ENCODE measurements around the gene ADGRL1. TPM values are rescaled to one million over a fixed set of nuclear protein-coding genes. Genes with fewer than 3 reads are reported as not detected.
"Not testable (repeated sequence)": the region's sequence is repeated elsewhere in the genome, so short reads cannot be mapped to it uniquely, and the experiment has no call there.

ADGRL1 gene
- polyA plus RNA-seq (ENCODE audit: insufficient read length in 4 of 4): 10 to 100 TPM; 31.4 to 62.2 (median 48.9) TPM

DNA sequence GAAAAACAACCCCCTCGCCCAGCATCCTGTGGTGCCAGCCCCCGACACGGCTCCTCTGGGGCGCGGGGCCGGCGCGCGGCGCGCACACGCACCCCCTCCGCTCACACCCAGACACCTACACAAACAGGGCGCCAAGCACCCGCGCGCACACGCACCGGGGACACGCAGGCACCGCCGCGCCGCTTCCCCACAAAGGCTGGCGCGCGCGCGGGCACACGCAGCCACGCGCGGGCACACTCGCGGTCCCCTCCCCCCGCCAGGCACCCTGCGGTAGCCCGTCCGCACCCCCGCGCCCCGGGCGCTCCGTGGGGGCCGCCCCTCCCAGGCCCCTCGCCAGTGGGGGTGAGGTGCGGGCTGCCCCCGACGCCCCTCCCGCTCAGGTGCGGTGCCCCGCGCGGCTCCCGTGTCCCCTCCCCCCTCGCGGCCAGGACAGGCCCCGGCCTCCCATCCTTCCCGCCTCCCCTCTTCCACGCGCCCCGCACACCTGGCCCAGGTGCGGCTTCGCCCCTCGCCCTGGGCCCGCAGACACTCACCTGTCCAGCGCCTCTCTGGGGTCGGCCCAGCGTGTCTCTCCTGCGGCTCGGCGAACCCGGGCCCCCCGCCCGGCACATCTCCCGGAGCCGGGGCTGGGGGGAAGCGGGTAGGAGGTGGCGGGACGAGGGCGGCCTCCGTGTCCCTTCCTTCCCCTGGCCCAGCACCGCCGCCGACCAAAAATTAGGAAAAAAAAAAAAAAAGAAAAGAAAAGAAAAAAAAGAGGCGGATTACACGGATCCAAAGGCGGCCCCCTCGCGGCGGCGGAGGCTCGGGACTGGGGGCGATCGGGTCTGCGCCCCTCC is at the start of gene ADGRL1:
TSS of gene ADGRL1 (minus strand) at position 718 of the 836 bp plus-strand sequence. CDS start 22,567 bp downstream, outside the sequence.
- not testable (repeated sequence) for DNase-seq (ENCODE audit: low read depth in 4 of 4, low spot score in 2 of 4)

DNA sequence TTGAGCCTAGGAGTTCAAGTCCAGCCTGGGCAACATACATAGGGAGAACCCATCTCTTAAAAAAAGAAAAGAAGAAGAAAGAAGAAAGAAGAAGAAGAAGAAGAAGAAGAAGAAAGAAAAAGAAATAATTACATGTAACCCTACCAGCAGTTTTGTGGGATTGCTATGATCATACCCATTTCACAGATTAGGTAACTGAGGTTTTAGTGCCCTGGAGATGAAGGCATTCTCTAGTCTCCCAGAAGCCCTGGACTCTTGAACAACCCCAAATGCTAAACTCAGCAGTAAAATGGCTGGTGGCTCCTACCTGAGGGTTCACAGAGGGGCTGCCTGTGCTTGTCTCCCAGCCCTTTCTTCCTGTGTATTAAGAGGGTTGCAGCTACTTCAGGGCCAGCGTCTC is 49.3 kb upstream of the ADGRL1 start:
- DNase-seq (ENCODE audit: low read depth in 4 of 4, low spot score in 2 of 4): not testable (repeated sequence)

GRCh38 chr19:14253822-14254599 is 48.0 kb upstream of the ADGRL1 start:
- DNase-seq (ENCODE audit: low read depth in 4 of 4, low spot score in 2 of 4): not testable (repeated sequence)

GRCh38 chr19:14252136-14252535 is 46.2 kb upstream of the ADGRL1 start:
- not testable (repeated sequence) for DNase-seq (ENCODE audit: low read depth in 4 of 4, low spot score in 2 of 4)

- DNase-seq (ENCODE audit: low read depth in 4 of 4, low spot score in 2 of 4): no peak
These were observed 44.9 kb upstream of the ADGRL1 start for GRCh38 chr19:14250870-14251269.

DNA sequence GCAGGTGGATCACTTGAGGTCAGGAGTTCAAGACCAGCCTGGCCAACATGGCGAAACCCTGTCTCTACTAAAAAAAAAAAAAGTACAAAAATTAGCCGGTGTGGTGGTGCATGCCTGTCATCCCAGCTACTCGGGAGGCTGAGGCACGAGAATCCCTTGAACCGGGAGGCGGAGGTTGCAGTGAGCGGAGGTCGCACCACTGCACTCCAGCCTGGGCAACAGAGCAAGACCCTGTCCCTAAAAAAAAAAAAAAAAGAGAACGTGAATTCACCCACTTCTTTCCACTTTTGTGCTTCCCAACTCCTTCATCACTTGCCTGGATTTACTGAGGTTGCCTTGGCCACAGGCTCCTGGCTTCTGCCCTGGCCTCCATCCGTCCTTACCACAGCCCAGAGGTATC is 44.3 kb upstream of the ADGRL1 start:
- not testable (repeated sequence) for DNase-seq (ENCODE audit: low read depth in 4 of 4, low spot score in 2 of 4)

GRCh38 chr19:14249891-14250290 is 43.9 kb upstream of the ADGRL1 start:
- not testable (repeated sequence) for DNase-seq (ENCODE audit: low read depth in 4 of 4, low spot score in 2 of 4)

DNA sequence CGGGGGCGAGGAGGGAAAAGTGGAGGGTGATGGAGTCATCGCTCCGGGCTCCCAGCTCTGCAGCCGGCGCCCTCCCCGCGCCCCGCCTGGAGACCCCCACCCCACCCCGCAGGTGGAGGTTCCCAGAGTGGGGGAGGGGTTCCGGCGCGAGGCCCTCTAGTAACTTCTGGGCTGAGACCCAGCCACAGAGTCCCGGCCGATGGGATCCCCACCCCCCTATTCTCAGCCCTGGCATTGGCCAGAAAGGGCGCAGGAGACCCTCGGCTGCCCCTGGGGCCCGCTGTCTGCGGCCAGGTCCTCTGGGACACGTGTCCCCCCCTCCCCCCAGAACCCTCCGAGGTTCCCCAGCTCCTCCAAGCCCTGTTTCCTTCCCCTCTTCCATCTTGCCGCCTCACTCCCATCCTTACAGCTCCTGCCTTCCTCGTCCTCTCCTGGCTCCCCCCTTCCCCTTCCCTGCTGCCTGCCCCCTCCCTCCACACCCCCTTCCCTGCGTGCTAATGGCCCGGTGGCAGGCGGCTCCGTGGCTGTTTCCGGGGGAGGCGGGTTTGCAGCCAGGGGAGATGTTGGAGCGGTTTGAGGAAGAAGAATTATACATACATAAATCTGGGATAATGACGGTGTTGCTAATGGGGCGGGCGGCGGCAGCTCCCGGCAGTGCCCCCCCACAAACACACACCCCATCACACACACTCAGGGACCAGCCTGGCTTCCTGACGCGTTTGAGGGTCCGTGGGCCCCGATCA is 43.2 kb upstream of the ADGRL1 start:
- not testable (repeated sequence) for DNase-seq (ENCODE audit: low read depth in 4 of 4, low spot score in 2 of 4)

- DNase-seq (ENCODE audit: low read depth in 4 of 4, low spot score in 2 of 4): peak in 3 of 4 donors; percentile 71 to 85 (median 79)
These were observed 42.6 kb upstream of the ADGRL1 start for GRCh38 chr19:14248578-14249011.

DNA sequence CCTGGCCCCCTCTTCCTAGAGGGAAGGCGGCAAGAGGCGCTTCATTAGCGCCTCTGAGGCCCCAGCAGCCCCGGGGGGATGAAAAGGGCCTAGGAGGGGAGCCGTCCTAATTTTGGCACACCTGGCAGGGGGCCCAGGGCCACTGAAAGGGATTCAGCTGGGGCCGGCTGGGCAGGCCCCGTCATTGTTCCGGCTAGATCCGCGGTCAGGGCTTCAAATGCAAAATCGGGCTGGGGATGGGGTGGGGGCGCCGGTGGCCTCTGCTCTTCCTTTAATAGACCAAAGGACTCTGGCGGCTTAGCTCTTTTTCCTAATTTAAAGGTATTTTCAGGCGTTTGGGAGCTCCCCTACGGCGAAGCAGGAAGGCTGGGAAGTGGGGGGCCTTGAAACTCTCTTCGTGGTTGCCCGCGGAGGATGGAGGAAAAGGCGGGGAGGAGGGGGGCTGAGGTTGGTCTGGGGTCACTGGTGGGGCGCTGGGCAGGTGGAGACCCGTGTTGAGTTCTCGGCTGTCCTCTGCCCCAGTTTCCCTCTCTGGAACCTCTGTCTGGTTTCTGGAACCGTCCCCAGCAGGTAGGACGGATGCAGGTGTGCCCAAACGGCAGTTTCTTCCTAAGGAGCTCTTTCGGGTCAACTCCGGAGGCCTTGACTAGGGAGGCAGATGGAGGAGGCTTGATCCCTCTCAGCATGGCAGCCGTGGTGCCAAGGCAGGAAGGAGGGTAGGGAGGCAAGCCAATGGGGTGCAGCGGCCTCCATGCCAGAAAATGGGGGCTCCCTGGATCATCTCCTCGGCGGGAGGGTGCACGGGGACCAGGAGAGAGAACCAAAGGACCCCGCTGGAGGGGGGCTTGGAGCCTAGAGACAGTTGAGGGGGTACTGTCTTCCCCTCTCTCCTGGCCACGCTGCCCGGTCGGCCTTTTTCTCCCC is 41.8 kb upstream of the ADGRL1 start:
- not testable (repeated sequence) for DNase-seq (ENCODE audit: low read depth in 4 of 4, low spot score in 2 of 4)

- not testable (repeated sequence) for DNase-seq (ENCODE audit: low read depth in 4 of 4, low spot score in 2 of 4)
These were observed 41.2 kb upstream of the ADGRL1 start for GRCh38 chr19:14247205-14247547.

DNA sequence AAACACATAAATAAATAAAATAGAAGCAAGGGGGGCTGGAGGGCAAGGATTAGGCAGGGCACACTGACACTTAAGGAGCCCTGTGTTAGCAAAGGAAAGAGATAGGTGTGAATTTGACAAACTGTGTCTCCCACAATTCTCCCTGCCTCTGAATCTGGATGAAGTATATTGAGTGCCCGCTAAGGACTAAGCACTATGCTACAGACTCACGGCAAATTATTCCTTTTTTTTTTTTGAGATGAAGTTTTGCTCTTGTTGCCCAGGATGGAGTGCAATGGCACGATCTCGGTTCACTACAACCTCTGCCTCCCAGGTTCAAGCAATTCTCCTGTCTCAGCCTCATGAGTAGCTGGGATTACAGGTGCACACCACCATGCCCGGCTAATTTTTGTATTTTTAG is 38.4 kb upstream of the ADGRL1 start:
- DNase-seq (ENCODE audit: low read depth in 4 of 4, low spot score in 2 of 4): not testable (repeated sequence)

DNA sequence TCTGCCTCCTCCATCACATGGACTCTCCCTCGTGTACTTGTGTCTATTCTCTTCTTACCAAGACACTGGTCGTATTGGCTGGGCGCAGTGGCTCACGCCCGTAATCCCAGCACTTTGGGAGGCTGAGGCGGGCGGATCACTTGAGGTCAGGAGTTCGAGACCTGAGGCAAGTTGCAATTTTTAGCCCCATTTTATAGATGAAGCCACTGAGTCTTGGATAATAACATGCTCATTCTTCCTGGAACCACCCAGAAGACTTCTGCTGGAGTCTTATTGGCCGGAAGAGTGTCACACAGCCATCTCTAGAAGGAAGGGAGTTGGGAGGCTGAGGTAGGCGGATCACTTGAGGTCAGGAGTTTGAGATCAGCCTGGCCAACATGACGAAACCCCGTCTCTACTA is 37.7 kb upstream of the ADGRL1 start:
- DNase-seq (ENCODE audit: low read depth in 4 of 4, low spot score in 2 of 4): not testable (repeated sequence)

DNA sequence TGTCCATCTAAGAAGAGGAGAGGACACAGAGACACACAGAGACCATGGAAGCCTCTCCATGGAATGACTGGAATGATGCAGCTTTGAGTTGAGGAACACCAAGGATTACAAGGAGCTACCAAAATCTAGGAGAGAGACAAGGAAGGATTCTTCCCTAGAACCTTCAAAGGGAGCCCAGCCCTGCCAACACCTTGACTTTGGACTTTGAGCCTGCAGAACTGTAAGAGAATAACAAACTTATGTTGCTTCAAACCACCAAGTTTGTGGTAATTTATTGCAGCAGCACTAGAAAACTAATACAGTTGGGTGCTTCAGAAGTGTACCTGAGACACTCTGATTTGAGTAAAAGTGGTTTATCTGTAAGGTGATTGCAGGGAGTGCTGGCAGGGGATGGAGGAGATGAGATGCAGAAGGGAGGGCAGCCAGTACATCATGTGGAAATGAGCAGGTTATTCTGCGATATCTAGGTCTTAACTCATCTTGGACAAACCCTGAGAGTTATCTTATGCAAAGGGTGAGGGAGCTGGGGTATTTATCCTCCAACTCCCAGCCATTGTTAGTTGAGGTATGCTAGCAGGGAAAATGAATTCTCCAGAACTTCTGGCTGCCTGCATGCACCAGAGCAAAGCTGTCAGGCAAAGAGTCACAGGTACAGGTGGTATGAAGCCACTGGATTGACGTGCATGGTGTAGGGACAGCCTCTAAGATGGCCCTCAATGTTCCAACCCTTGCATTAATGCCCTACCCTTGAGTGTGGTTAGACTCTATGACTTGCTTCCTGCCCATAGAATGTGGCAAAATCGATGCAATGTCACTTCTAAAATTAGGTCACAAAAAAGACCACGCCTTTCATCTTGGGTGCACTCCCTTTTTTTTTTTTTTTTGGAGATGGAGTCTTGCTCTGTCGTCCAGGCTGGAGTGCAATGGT is 31.3 kb upstream of the ADGRL1 start:
- DNase-seq (ENCODE audit: low read depth in 4 of 4, low spot score in 2 of 4): no peak

- not testable (repeated sequence) for DNase-seq (ENCODE audit: low read depth in 4 of 4, low spot score in 2 of 4)
These were observed 27.0 kb upstream of the ADGRL1 start for GRCh38 chr19:14232945-14233344.

DNA sequence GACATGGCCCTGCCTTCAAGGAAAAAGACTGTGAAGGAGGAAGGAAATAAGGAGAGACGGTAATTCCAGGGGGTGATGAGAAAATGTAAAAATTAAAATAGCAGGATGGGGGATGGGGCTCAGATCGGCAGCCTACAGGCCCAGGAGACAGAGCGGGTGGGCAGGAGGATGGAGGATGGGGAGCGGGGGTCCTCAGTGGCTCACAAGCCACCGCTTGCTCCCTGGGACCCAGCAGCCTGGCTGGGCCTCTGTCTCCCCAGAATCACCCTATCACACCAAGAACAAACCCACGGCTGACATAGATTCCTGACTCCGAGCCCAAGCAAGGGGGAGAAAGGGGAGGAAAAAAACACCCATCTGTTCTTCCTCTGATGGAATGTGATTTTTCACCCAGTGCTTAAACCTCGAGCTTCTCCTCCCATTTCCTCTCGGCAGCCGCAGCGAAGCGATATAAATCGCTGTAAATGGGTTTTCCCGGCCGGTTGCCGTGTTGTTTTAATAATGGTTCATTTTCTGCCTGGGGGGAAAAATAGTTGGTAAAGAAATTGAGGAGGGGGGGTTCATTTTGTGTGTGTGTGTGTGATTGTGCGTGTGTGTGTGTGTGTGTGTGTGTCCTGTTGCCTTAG is 22.6 kb upstream of the ADGRL1 start:
- not testable (repeated sequence) for DNase-seq (ENCODE audit: low read depth in 4 of 4, low spot score in 2 of 4)

- not testable (repeated sequence) for DNase-seq (ENCODE audit: low read depth in 4 of 4, low spot score in 2 of 4)
These were observed 20.5 kb upstream of the ADGRL1 start for GRCh38 chr19:14226498-14226897.

- no peak for DNase-seq (ENCODE audit: low read depth in 4 of 4, low spot score in 2 of 4)
These were observed 16.9 kb upstream of the ADGRL1 start for GRCh38 chr19:14222886-14223285.
